Activated CD4-positive, alpha-beta memory T cell treated with anti-CD3 and anti-CD28 coated beads for 36 hours (primary cell): ENCODE results near the gene DEPDC5. TPM values are rescaled to one million over a fixed set of nuclear protein-coding genes. Genes with fewer than 3 reads are reported as not detected.
"Not testable (repeated sequence)": the region's sequence is repeated elsewhere in the genome, so short reads cannot be mapped to it uniquely, and the experiment has no call there.

Experiments
- CTCF ChIA-PET: fragments of 350-600 bp; sonication (Branson Sonifier 250); formaldehyde crosslinking; loops from one replicate; lab custom pipeline; 2021; ENCODE audit warnings: antibody characterized with exemption, inconsistent platforms; lab: Charles Lee
- POLR2A ChIA-PET: fragments of 350-600 bp; sonication (Branson Sonifier 250); formaldehyde crosslinking; loops from one replicate; lab custom pipeline; 2021; ENCODE audit warnings: antibody characterized with exemption; lab: Charles Lee
- DNase-seq: peaks from one replicate; pipeline ENCODE4 v3.0.0-alpha.2; 2020
- H3K27ac Mint-ChIP-seq: one replicate; pipeline ENCODE4 v1.8.0; 2021; ENCODE audit warnings: mixed read lengths
- H3K27me3 Mint-ChIP-seq: one replicate; pipeline ENCODE4 v1.8.0; 2021; ENCODE audit warnings: mixed read lengths
- H3K36me3 Mint-ChIP-seq: one replicate; pipeline ENCODE4 v1.8.0; 2021; ENCODE audit warnings: mixed read lengths
- H3K4me1 Mint-ChIP-seq: one replicate; pipeline ENCODE4 v1.8.0; 2021; ENCODE audit warnings: low read depth, mixed read lengths
- H3K4me3 Mint-ChIP-seq: one replicate; pipeline ENCODE4 v1.8.0; 2021; ENCODE audit warnings: mild to moderate bottlenecking, mixed read lengths
- H3K9me3 Mint-ChIP-seq: one replicate; pipeline ENCODE4 v1.8.0; 2021; ENCODE audit warnings: mixed read lengths
- intact Hi-C: fragments of 100-400 bp; cut with micrococcal nuclease; formaldehyde crosslinking; loops from one replicate; pipeline ENCODE4 v1.15.1; 2023
- total RNA-seq, 2 experiments: library from RNA; stranded (reverse); gene quantifications; one replicate each; pipeline ENCODE4 v1.2.3, GENCODE V29; 2021

Gene DEPDC5
- total RNA-seq, 2 experiments from 2014 or later: 27.5 to 31.6 TPM

DNA sequence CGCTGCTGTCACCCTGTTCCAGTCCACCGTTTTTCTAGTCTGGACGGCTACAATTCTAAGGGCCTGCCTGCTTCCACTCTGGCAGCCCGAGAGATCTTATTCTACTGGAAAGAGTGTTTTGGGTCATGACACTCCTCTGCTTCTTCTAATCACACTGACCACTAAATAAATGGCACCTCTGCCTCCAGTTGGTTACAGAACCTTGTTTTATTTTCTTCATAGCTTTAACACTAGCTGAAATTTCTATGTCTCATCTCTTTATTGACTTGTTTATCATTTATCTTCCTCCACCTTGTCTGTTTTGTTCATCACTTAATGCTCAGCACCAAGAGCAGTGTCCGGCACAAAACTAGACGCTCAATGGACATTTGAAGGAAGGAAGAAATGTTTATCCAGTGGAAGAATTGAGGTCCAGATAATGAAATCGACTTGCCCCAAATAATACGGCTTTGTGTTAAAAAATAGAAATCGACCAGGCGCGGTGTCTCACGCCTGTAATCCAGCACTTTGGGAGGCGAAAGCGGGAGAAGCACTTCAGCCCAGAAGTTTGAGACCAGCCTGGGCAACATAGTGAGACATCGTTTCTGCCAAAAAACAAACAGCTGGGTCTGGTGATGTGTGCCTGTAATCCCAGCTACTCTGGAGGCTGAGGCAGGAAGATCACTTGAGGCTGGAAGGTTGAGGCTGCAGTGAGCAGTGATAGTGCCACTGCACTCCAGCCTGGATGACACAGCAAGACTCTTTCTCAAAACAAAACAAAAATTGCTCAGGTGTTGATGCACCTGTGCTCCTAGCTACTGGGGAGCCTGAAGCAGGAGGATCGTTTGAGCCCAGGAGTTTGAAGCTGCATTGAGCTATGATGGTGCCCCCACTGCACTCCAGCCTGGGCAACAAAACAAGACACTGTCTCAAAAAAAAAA lies 3.2 kb upstream of the DEPDC5 start:
- ChIA-PET POLR2A (interaction anchor here (2.2 kb wide), 1 partner anchor 89 kb away, joined by 6 read pairs; the partner anchor contains the start of gene PISD), CTCF (interaction anchor here (0.6 to 1.2 kb wide), 3 partner anchors 85 to 220 kb away, joined by 3 to 7 read pairs (median 3); no protein-coding TSS in a partner anchor)
- H3K9me3 Mint-ChIP-seq: no peaks in the 10 kb centered on the region
- DNase-seq: peak; percentile 10
- peaks cover 10% of the 10 kb centered on the region for H3K36me3 Mint-ChIP-seq
- intact Hi-C loops: loop anchor here (1.0 to 5.0 kb wide), 5 partner anchors 73 to 727 kb away; partner anchors contain the start of genes EIF4ENIF1 and PISD
- peak overlapping the region; percentile 80 for H3K4me3 Mint-ChIP-seq
- peaks cover 56% of the 10 kb centered on the region for H3K4me1 Mint-ChIP-seq
- H3K27ac Mint-ChIP-seq: peak overlapping the region; percentile 70
- H3K27me3 Mint-ChIP-seq: no peaks in the 10 kb centered on the region

DNA sequence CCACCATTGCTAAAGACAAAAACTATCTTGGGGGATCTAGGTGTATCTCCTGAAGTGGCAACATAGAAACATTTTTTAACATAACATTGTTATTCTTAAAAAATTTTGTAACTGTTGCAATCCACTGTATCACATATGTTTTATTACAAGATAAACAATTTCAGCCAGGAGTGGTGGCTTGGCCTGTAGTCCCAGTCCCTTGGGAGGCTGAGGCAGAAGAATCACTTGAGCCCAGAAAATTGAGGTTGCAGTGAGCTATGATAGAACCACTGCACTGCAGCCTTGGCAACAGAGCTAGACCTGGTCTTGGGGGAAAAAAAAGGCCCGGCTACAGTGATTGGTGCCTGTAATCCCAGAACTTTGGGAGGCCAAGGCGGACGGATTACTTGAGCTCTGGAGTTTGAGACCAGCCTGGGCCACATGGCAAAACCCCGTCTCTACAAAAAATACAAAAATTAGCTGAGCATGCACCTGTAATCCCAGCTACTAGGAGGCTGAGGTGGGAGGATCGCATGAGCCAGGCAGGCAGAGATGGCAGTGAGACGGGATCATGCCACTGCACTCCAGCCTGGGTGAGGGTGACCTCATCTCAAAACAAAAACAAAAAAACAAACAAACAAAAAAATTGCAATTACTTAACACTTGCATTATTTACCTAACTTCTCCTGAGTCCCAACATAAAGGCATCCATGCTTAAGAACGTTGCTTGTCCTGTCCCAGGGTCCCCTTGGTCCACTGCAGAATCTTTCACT lies 1.5 kb upstream of the DEPDC5 start:
- peaks cover 6% of the 10 kb centered on the region for H3K36me3 Mint-ChIP-seq
- no peaks in the 10 kb centered on the region for H3K9me3 Mint-ChIP-seq
- H3K4me3 Mint-ChIP-seq: no peak overlapping the region
- intact Hi-C loops: loop anchor here (5.0 kb wide), 3 partner anchors 75 to 725 kb away; partner anchors contain the start of gene EIF4ENIF1
- no peak for DNase-seq
- CTCF ChIA-PET: interaction anchor here (0.6 to 1.8 kb wide), 4 partner anchors 87 to 218 kb away, joined by 3 to 7 read pairs (median 5); partner anchors contain the start of gene PISD
- H3K27ac Mint-ChIP-seq: peak overlapping the region; percentile 99
- H3K27me3 Mint-ChIP-seq: no peaks in the 10 kb centered on the region
- H3K4me1 Mint-ChIP-seq: peaks cover 53% of the 10 kb centered on the region
- POLR2A ChIA-PET: interaction anchor here (0.6 to 1.5 kb wide), 3 partner anchors 83 to 670 kb away, joined by 3 to 7 read pairs (median 3); partner anchors contain the start of gene PISD

DNA sequence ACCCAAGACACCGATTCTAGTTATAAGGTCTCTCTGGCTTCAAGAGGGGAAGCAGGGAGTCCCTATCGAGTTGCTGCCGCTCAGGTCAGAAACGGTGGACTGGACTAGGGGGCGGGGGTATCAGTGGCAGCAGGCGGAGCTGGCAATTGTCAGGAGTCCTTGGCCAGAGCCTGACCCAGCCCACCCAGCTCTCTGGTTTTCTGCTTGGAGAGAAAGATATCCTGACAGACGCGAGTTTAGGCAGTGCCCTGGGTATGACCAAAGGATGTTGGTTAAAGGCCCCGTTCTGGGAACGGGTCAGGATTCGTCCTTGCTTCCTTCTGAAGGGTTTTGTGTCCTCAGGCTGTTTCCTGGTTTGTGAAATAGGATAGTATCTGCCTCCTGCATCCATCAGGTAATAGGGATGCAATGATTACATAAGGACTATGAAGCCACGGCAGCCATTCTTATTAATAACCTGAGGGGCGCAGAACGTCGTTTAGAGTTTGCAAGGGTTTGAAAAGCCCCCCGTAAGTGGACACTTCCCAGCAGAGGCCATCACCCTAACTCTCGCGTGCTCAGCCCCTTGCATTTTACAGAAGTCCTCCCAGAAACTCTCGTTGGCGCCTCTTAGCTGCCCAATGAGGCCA lies 700 bp upstream of the DEPDC5 start:
- peak; percentile 22 for DNase-seq
- H3K4me3 Mint-ChIP-seq: peak overlapping the region; percentile 94
- peaks cover 44% of the 10 kb centered on the region for H3K4me1 Mint-ChIP-seq
- peak overlapping the region; percentile 99 for H3K27ac Mint-ChIP-seq
- H3K27me3 Mint-ChIP-seq: no peaks in the 10 kb centered on the region
- CTCF ChIA-PET: interaction anchor here (1.0 to 1.8 kb wide), 3 partner anchors 88 to 297 kb away, joined by 3 to 7 read pairs (median 3); partner anchors contain the start of gene PISD
- H3K36me3 Mint-ChIP-seq: peaks cover under 1% of the 10 kb centered on the region
- POLR2A ChIA-PET: interaction anchor here (1.1 to 1.5 kb wide), 2 partner anchors 90 to 91 kb away, joined by 3 to 7 read pairs; partner anchors contain the start of gene PISD
- intact Hi-C loops: loop anchor here (5.0 kb wide), 3 partner anchors 76 to 724 kb away; partner anchors contain the start of gene EIF4ENIF1
- H3K9me3 Mint-ChIP-seq: no peaks in the 10 kb centered on the region

DNA sequence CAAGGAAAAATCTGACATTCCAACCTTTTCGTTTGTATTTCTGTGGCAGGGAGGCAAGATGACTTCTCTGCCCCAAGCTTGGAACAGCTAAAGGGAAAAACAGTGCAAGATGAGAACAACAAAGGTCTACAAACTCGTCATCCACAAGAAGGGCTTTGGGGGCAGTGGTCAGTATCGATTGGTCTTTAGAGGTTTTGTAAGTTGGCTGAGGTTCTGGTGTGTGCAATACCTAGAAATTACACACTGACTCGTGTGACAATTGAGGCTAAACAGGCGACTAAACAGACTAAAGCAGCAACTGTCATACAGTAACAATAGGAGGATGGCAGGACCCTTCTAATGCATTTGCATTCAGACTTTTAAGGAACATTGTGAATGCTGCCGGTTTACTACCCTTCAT lies 994 bp downstream of the DEPDC5 start:
- DNase-seq: no peak
- ChIA-PET CTCF (interaction anchor here (1.0 kb wide), 1 partner anchor 193 kb away, joined by 3 read pairs; no protein-coding TSS in a partner anchor), POLR2A (no interaction called here)
- Mint-ChIP-seq H3K4me3 (peak overlapping the region; percentile 94), H3K27ac (peak overlapping the region; percentile 99), H3K4me1 (peaks cover 35% of the 10 kb centered on the region), H3K27me3 (no peaks in the 10 kb centered on the region), H3K9me3 (no peaks in the 10 kb centered on the region), H3K36me3 (peaks cover 5% of the 10 kb centered on the region)
- intact Hi-C loops: loop anchor here (5.0 kb wide), 3 partner anchors 78 to 722 kb away; partner anchors contain the start of gene EIF4ENIF1

DNA sequence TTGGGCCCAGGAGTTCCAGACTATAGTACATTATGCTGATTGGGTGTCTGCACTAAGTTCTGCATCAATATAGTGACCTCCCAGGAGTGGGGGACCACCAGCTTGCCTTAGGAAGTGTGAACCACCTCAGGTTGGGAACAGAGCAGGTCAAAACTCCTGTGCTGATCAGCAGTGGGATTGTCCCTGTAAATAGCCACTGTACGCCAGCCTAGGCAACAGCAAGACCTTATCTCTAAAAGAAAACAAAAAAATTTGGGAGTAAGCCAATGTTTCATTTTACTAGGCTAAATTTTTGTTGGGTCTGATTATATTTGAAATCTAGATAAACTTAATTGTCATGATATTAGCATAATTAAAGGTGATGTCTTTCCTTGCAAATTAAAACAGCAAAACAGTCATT lies 3.4 kb downstream of the DEPDC5 start:
- no peaks in the 10 kb centered on the region for H3K9me3 Mint-ChIP-seq
- peaks cover 24% of the 10 kb centered on the region for H3K4me1 Mint-ChIP-seq
- no peaks in the 10 kb centered on the region for H3K27me3 Mint-ChIP-seq
- ChIA-PET POLR2A (no interaction called here), CTCF (no interaction called here)
- no peak overlapping the region for H3K4me3 Mint-ChIP-seq
- H3K27ac Mint-ChIP-seq: no peak overlapping the region
- no peak for DNase-seq
- intact Hi-C loops: no loop called here
- H3K36me3 Mint-ChIP-seq: peaks cover 13% of the 10 kb centered on the region

DNA sequence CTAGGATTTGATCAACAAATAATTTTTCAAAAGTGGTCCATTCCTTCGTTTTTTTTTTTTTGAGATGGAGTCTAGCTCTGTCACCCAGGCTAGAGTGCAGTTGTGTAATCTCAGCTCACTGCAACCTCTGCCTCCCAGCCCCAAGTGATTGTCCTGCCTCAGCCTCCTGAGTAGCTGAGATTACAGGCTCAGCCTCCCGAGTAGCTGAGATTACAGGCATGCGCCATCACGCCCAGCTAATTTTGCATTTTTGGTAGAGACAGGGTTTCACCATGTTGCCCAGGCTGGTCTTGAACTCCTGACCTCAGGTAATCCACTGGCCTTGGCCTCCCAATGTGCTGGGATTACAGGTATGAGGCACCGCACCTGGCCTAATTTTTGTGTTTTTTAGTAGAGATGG lies 5.0 kb downstream of the DEPDC5 start:
- intact Hi-C loops, POLR2A ChIA-PET, CTCF ChIA-PET: not testable (repeated sequence)

DNA sequence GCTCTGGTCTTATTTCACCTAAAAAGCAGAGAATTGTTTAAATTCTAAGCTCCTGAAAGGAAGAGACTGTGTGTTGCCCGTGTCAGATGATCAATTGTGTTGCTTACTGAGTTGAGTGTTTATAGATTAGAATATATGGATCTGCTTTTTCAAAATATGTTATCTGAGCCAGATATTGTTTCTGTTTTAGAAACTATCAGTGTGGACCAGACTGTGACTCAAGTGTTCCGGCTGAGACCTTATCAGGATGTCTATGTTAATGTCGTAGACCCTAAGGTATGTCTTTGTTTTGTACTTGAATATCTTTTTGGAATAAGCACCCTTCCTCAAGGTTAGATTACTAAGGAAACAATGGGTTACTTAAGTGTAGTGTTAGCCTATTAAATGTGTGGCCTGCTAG lies 11.0 kb downstream of the DEPDC5 start:
- no peak for DNase-seq
- Mint-ChIP-seq H3K4me3 (no peak overlapping the region), H3K4me1 (peaks cover 10% of the 10 kb centered on the region), H3K36me3 (peaks cover 36% of the 10 kb centered on the region), H3K9me3 (no peaks in the 10 kb centered on the region), H3K27me3 (no peaks in the 10 kb centered on the region), H3K27ac (no peak overlapping the region)
- ChIA-PET CTCF (no interaction called here), POLR2A (no interaction called here)
- intact Hi-C loops: no loop called here

More for the DNA sequence above, 5.0 kb downstream of the DEPDC5 start:
- Mint-ChIP-seq H3K4me1 (peaks cover 15% of the 10 kb centered on the region), H3K36me3 (peaks cover 17% of the 10 kb centered on the region)
- H3K27me3 Mint-ChIP-seq, H3K9me3 Mint-ChIP-seq, H3K27ac Mint-ChIP-seq, DNase-seq, H3K4me3 Mint-ChIP-seq: not testable (repeated sequence)

DNA sequence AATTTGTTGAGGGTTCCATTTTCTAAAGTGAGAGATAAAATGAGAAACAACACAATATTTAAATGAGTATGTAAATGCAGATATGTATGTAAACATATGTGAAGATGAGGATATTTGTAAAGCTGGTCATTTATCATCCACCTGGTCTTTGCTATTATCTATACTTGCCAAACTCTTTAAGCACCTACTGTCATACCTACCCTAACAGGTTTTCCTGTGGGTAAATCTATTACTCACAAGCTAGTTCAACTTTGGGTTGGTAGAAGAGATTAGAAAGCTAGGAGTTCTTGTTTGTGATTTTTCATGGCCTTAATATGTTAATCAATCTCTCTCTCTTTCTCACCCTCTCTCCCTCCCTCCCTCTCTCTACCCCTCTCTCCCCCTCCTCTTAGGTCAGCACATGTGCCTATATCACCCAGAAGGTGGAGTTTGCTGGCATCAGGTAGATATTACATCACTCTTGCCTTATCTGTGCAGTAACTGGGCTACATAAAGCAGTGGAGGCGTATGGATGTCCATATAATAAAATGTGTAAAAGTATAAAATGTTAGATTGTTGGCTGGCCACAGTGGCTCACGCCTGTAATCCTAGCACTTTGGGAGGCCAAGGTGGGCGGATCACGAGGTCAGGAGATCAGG lies 14.7 kb downstream of the DEPDC5 start:
- H3K9me3 Mint-ChIP-seq: no peaks in the 10 kb centered on the region
- DNase-seq: no peak
- H3K27ac Mint-ChIP-seq: no peak overlapping the region
- peaks cover 10% of the 10 kb centered on the region for H3K4me1 Mint-ChIP-seq
- ChIA-PET POLR2A (no interaction called here), CTCF (interaction anchor here (1.5 kb wide), 1 partner anchor 202 kb away, joined by 3 read pairs; no protein-coding TSS in a partner anchor)
- no peak overlapping the region for H3K4me3 Mint-ChIP-seq
- peaks cover 38% of the 10 kb centered on the region for H3K36me3 Mint-ChIP-seq
- intact Hi-C loops: no loop called here
- H3K27me3 Mint-ChIP-seq: no peaks in the 10 kb centered on the region

DNA sequence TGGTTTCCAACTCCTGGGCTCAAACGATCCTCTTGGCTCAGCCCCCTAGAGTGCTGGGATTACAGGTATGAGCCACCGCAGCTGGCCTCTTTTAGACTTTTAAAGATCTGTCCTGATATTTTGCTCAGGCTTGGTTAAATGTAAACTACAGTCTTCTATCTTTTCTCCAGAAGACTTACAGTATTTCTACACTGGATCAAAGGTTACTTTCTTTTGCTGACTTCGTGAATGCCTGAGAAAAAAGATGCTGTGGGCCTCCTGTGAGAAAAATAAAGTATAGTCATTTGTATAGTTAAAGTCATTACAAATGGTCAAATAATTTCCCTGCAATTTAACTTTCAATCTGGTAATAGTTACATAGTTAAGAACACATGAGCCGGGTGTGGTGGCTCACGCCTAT lies 19.6 kb downstream of the DEPDC5 start:
- H3K36me3 Mint-ChIP-seq: peaks cover 34% of the 10 kb centered on the region
- no peak for DNase-seq
- ChIA-PET CTCF (no interaction called here), POLR2A (no interaction called here)
- intact Hi-C loops: no loop called here
- H3K27me3 Mint-ChIP-seq: no peaks in the 10 kb centered on the region
- H3K4me1 Mint-ChIP-seq: peaks cover 10% of the 10 kb centered on the region
- no peak overlapping the region for H3K27ac Mint-ChIP-seq
- H3K4me3 Mint-ChIP-seq: no peak overlapping the region
- no peaks in the 10 kb centered on the region for H3K9me3 Mint-ChIP-seq

DNA sequence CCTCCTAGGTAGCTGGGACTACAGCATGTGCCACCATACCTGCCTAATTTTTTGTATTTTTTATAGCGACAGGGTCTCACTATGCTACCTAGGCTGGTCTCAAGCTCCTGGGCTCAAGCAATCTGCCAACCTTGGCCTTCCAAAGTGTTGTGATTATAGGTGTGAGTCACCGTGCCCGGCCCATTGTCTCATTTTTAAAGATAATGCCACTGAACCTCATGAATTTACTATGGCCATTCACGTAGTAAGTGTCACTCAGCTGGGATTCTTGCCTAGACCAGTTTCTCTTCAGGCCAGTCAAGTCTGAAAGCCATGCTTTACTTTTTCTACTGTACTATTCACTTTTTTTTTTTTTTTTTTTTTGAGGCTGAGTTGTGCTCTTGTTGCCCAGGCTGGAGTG lies 22.4 kb downstream of the DEPDC5 start:
- Mint-ChIP-seq H3K27ac (no peak overlapping the region), H3K36me3 (peaks cover 35% of the 10 kb centered on the region), H3K4me3 (no peak overlapping the region), H3K4me1 (no peaks in the 10 kb centered on the region), H3K9me3 (no peaks in the 10 kb centered on the region), H3K27me3 (no peaks in the 10 kb centered on the region)
- DNase-seq: no peak
- POLR2A ChIA-PET: no interaction called here
- CTCF ChIA-PET: no interaction called here
- intact Hi-C loops: no loop called here

DNA sequence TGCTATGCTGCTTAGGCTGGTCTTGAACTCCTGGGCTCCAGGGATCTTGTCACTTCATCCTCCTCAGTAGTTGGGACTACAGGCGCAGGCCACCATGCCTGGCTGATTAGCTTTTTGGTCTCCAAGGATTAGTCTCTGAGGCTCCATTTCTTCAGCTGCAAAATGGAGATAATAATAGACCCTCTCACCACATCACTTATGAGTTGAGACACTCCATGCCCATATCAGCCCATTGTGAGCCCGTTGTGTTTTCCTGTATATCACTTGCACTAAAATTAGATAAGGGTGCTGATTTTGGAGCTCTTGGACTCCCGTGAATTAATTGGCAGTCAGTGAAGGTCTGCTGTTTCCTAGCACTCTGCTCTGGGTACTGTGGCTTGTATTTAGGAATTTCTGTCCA lies 36.0 kb downstream of the DEPDC5 start:
- no peak for DNase-seq
- CTCF ChIA-PET: interaction anchor here (1.7 kb wide), 1 partner anchor 124 kb away, joined by 4 read pairs; no protein-coding TSS in a partner anchor
- H3K36me3 Mint-ChIP-seq: peaks cover 20% of the 10 kb centered on the region
- no peaks in the 10 kb centered on the region for H3K27me3 Mint-ChIP-seq
- no peak overlapping the region for H3K4me3 Mint-ChIP-seq
- intact Hi-C loops: no loop called here
- H3K27ac Mint-ChIP-seq: no peak overlapping the region
- peaks cover 6% of the 10 kb centered on the region for H3K4me1 Mint-ChIP-seq
- POLR2A ChIA-PET: no interaction called here
- H3K9me3 Mint-ChIP-seq: no peaks in the 10 kb centered on the region
